AG09309 (cell line): ENCODE data around the gene HOXC9.

Experiments used
- DNase-seq: peaks from one replicate; pipeline ENCODE4 v3.0.0-alpha.2; 2010; ENCODE audit warnings: low read depth
- H3K4me3 ChIP-seq: 2 replicates; pipeline ENCODE4 v1.5.1; 2011; ENCODE audit warnings: mild to moderate bottlenecking, low read depth, low read length, moderate library complexity; ENCODE audit not compliant: control insufficient read depth
- TF ChIP-seq, protein P1 (sequence below): IDR thresholded peaks from 2 replicates; pipeline ENCODE4 v1.5.1; 2011; ENCODE audit warnings: mild to moderate bottlenecking, low read depth, low read length, inconsistent platforms; ENCODE audit not compliant: insufficient read depth, control insufficient read depth; ENCODE audit errors: missing control alignments

Gene HOXC9

GRCh38 chr12:54052438-54053002 lies 52.6 kb downstream of the HOXC9 start:
- TF ChIP-seq, protein P1, sequence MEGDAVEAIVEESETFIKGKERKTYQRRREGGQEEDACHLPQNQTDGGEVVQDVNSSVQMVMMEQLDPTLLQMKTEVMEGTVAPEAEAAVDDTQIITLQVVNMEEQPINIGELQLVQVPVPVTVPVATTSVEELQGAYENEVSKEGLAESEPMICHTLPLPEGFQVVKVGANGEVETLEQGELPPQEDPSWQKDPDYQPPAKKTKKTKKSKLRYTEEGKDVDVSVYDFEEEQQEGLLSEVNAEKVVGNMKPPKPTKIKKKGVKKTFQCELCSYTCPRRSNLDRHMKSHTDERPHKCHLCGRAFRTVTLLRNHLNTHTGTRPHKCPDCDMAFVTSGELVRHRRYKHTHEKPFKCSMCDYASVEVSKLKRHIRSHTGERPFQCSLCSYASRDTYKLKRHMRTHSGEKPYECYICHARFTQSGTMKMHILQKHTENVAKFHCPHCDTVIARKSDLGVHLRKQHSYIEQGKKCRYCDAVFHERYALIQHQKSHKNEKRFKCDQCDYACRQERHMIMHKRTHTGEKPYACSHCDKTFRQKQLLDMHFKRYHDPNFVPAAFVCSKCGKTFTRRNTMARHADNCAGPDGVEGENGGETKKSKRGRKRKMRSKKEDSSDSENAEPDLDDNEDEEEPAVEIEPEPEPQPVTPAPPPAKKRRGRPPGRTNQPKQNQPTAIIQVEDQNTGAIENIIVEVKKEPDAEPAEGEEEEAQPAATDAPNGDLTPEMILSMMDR = no peak
- DNase-seq = no peak

More at GRCh38 chr12:54052438-54053002, 52.6 kb downstream of the HOXC9 start:
- H3K4me3 ChIP-seq = no peak overlapping the region
